Measurements from ENCODE around the gene CARD14.
A peak's percentile ranks its signal among the peaks of the same experiment; 100 is the strongest.

DNA sequence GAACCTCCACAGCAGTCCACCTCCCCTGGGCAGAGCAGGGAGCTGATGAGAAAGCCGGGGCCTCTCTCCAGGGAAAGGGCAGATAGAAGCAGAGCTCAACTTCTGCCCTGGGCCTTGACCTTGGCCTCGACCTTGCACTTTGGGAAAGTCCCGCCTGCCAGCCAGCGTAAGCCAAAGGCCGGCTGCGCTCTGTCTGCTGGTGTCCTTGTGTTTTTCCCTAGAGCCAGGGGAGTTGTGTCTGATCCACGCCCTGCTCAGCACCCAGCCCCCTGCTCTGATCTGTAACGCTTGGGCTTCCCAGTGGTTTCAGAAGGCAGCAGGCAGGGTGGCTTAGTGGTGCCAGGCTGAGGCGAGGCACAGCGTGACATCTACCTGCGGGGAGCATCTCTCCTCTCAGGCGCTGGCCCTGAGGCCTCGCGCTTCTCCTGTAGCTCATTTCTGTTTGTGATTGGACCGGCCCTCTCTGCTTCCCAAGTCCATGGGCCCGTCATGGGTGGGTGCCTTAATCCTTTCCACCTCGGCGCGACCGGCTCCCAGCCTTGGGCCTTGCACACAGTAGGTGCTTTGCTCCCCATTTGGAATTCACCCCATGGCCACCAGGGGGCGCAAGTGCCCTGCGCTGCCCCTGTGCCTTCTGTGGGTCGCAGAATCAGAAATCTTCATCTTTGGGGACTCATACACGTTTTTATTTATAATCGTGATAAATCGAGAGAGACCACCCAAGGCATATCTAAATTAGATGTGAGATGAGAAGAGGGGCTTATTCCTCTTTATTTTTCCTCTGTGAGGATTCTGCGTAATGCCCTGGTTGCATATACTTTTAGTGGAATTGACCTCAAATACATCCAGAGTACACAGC, 26.1 kb downstream of the CARD14 start:
- TF ChIP-seq, protein P1, sequence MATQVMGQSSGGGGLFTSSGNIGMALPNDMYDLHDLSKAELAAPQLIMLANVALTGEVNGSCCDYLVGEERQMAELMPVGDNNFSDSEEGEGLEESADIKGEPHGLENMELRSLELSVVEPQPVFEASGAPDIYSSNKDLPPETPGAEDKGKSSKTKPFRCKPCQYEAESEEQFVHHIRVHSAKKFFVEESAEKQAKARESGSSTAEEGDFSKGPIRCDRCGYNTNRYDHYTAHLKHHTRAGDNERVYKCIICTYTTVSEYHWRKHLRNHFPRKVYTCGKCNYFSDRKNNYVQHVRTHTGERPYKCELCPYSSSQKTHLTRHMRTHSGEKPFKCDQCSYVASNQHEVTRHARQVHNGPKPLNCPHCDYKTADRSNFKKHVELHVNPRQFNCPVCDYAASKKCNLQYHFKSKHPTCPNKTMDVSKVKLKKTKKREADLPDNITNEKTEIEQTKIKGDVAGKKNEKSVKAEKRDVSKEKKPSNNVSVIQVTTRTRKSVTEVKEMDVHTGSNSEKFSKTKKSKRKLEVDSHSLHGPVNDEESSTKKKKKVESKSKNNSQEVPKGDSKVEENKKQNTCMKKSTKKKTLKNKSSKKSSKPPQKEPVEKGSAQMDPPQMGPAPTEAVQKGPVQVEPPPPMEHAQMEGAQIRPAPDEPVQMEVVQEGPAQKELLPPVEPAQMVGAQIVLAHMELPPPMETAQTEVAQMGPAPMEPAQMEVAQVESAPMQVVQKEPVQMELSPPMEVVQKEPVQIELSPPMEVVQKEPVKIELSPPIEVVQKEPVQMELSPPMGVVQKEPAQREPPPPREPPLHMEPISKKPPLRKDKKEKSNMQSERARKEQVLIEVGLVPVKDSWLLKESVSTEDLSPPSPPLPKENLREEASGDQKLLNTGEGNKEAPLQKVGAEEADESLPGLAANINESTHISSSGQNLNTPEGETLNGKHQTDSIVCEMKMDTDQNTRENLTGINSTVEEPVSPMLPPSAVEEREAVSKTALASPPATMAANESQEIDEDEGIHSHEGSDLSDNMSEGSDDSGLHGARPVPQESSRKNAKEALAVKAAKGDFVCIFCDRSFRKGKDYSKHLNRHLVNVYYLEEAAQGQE (IDR thresholded peaks at IDR 0.05; ENCODE audit: insufficient read depth in 1 of 2, low read depth in 2 of 2, low read length in 1 of 2), result no peak
- TF ChIP-seq, protein P2, sequence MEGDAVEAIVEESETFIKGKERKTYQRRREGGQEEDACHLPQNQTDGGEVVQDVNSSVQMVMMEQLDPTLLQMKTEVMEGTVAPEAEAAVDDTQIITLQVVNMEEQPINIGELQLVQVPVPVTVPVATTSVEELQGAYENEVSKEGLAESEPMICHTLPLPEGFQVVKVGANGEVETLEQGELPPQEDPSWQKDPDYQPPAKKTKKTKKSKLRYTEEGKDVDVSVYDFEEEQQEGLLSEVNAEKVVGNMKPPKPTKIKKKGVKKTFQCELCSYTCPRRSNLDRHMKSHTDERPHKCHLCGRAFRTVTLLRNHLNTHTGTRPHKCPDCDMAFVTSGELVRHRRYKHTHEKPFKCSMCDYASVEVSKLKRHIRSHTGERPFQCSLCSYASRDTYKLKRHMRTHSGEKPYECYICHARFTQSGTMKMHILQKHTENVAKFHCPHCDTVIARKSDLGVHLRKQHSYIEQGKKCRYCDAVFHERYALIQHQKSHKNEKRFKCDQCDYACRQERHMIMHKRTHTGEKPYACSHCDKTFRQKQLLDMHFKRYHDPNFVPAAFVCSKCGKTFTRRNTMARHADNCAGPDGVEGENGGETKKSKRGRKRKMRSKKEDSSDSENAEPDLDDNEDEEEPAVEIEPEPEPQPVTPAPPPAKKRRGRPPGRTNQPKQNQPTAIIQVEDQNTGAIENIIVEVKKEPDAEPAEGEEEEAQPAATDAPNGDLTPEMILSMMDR (IDR thresholded peaks at IDR 0.05), result peak; percentile 98
- TF ChIP-seq POLR2AphosphoS5 (IDR thresholded peaks at IDR 0.05; ENCODE audit: low read depth, low read length), result no peak; the same call in 1 of the 2 replicates
- TF ChIP-seq TCF7L2 (IDR thresholded peaks at IDR 0.05; ENCODE audit: low read depth, low read length), result no peak
